SK-N-SH treated with all-trans-retinoic acid at 6 μM for 48 hours (cell line): Measurements from ENCODE around the gene HDAC11.

Experiments used
- ATAC-seq: fragments of 200-7000 bp; cut with Tn5 transposase; 3 replicates; pipeline ENCODE4 v1.9.1; 2020; ENCODE audit warnings: mild to moderate bottlenecking, moderate library complexity
- ARNTL ChIP-seq: fragments of 450-650 bp; formaldehyde crosslinking; IDR thresholded peaks from 2 replicates; pipeline ENCODE4 v1.5.0; 2020; ENCODE audit warnings: low read depth, mild to moderate bottlenecking, moderate library complexity, borderline replicate concordance
- CSDC2 ChIP-seq: fragments of 250-450 bp; sonication (Bioruptor Pico); IDR thresholded peaks from 2 replicates; pipeline ENCODE4 v1.5.0; 2020; ENCODE audit warnings: mild to moderate bottlenecking, moderate library complexity
- ESRRG ChIP-seq: fragments of 250-450 bp; sonication (Bioruptor Pico); IDR thresholded peaks from 2 replicates; pipeline ENCODE4 v1.6.1; 2021; ENCODE audit warnings: mild to moderate bottlenecking
- GLIS3 ChIP-seq: fragments of 250-450 bp; sonication (Bioruptor Pico); IDR thresholded peaks from 2 replicates; pipeline ENCODE4 v1.5.0; 2020; ENCODE audit warnings: mild to moderate bottlenecking, moderate library complexity
- OSR1 ChIP-seq: fragments of 250-450 bp; sonication (Bioruptor Pico); IDR thresholded peaks from 2 replicates; pipeline ENCODE4 v1.8.0; 2022; ENCODE audit warnings: moderate library complexity, mild to moderate bottlenecking, inconsistent platforms
- PPARA ChIP-seq: fragments of 250-450 bp; sonication (Bioruptor Pico); IDR thresholded peaks from 2 replicates; pipeline ENCODE4 v1.5.0; 2020; ENCODE audit warnings: mild to moderate bottlenecking, borderline replicate concordance
- RARB ChIP-seq: fragments of 250-450 bp; sonication (Bioruptor Pico); IDR thresholded peaks from 2 replicates; pipeline ENCODE4 v1.8.0; 2021; ENCODE audit warnings: mild to moderate bottlenecking, moderate library complexity
- TCF4 ChIP-seq: fragments of 250-450 bp; sonication (Bioruptor Pico); IDR thresholded peaks from 2 replicates; pipeline ENCODE4 v1.8.0; 2021; ENCODE audit warnings: mild to moderate bottlenecking, moderate library complexity, borderline replicate concordance
- TOX ChIP-seq: fragments of 250-450 bp; sonication (Bioruptor Pico); IDR thresholded peaks from 2 replicates; pipeline ENCODE4 v1.8.0; 2021; ENCODE audit warnings: mild to moderate bottlenecking, moderate library complexity, borderline replicate concordance
- ZC3H10 ChIP-seq: fragments of 250-450 bp; sonication (Bioruptor Pico); IDR thresholded peaks from 2 replicates; pipeline ENCODE4 v1.5.1; 2021; ENCODE audit warnings: mild to moderate bottlenecking, moderate library complexity
- TF ChIP-seq, protein P1 (sequence below): fragments of 250-450 bp; sonication (Bioruptor Pico); IDR thresholded peaks from 2 replicates; pipeline ENCODE4 v1.8.0; 2021; ENCODE audit warnings: low read depth, mild to moderate bottlenecking, moderate library complexity, borderline replicate concordance
- TF ChIP-seq, protein P2 (sequence below): fragments of 250-450 bp; sonication (Bioruptor Pico); IDR thresholded peaks from 2 replicates; pipeline ENCODE4 v1.8.0; 2020; ENCODE audit warnings: mild to moderate bottlenecking, moderate library complexity, borderline replicate concordance
- TF ChIP-seq, protein P3 (sequence below): fragments of 250-450 bp; sonication (Bioruptor Pico); IDR thresholded peaks from 2 replicates; pipeline ENCODE4 v1.5.1; 2021; ENCODE audit warnings: mild to moderate bottlenecking, moderate library complexity
- TF ChIP-seq, protein P4 (sequence below): fragments of 250-450 bp; sonication (Bioruptor Pico); IDR thresholded peaks from 2 replicates; pipeline ENCODE4 v1.5.0; 2020; ENCODE audit warnings: mild to moderate bottlenecking, moderate library complexity
- TF ChIP-seq, protein P5 (sequence below): fragments of 250-450 bp; sonication (Bioruptor Pico); IDR thresholded peaks from 2 replicates; pipeline ENCODE4 v1.5.1; 2020; ENCODE audit warnings: low read depth, mild to moderate bottlenecking, moderate library complexity

The HDAC11 gene

DNA sequence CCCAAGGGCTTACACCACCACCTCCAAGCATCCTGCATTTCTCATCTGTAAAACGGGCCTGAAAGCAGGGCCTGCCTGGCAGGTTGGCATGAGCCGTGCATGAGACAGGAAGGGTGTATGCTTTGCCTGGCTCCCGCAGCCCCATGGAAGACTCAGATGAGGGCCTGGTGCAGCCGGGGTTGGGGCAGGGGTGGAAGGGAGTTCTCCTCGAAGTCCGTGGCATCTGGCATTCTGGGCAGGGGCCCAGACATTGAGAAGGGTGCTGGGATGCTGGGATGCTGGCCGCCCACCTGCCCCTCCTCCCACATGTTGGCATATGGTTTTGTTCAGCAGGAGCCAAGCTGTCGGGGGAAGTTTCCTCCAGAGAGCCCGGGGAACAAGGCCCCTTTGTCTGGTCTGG is 55.8 kb downstream of the HDAC11 start:
- peak; percentile 29; the same call in 1 of the 3 replicates for ATAC-seq
- TF ChIP-seq TCF4 (peak; percentile 57; the same call in 1 of the 2 replicates), OSR1 (CRISPR knock-in tag) (no peak)

DNA sequence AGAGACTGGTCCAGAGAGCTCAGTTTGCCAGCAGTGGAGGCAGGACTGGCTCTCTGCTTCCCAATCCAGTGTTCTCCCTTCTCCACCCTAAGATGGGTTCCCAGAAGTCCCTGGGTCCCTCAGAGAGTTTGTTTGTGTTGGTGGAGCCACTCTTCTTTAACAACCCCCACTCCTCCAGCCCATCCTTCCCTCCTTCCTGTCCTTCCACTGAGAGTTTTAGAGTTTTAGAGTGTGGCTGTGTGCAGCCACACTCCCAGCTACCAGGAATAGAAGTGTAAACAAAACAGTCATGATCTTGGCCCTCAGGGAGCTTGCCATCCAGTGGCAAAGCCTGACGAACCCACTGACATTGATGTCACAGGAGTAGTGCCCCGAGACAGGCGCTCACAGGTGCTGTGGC is 56.3 kb downstream of the HDAC11 start:
- ATAC-seq: no peak
- TF ChIP-seq TOX (CRISPR knock-in tag) (no peak), CSDC2 (CRISPR knock-in tag) (no peak), GLIS3 (no peak)
- TF ChIP-seq, protein P1, sequence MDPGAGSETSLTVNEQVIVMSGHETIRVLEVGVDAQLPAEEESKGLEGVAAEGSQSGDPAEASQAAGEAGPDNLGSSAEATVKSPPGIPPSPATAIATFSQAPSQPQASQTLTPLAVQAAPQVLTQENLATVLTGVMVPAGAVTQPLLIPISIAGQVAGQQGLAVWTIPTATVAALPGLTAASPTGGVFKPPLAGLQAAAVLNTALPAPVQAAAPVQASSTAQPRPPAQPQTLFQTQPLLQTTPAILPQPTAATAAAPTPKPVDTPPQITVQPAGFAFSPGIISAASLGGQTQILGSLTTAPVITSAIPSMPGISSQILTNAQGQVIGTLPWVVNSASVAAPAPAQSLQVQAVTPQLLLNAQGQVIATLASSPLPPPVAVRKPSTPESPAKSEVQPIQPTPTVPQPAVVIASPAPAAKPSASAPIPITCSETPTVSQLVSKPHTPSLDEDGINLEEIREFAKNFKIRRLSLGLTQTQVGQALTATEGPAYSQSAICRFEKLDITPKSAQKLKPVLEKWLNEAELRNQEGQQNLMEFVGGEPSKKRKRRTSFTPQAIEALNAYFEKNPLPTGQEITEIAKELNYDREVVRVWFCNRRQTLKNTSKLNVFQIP: no peak
- TF ChIP-seq, protein P2, sequence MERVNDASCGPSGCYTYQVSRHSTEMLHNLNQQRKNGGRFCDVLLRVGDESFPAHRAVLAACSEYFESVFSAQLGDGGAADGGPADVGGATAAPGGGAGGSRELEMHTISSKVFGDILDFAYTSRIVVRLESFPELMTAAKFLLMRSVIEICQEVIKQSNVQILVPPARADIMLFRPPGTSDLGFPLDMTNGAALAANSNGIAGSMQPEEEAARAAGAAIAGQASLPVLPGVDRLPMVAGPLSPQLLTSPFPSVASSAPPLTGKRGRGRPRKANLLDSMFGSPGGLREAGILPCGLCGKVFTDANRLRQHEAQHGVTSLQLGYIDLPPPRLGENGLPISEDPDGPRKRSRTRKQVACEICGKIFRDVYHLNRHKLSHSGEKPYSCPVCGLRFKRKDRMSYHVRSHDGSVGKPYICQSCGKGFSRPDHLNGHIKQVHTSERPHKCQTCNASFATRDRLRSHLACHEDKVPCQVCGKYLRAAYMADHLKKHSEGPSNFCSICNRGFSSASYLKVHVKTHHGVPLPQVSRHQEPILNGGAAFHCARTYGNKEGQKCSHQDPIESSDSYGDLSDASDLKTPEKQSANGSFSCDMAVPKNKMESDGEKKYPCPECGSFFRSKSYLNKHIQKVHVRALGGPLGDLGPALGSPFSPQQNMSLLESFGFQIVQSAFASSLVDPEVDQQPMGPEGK: no peak
- TF ChIP-seq, protein P3, sequence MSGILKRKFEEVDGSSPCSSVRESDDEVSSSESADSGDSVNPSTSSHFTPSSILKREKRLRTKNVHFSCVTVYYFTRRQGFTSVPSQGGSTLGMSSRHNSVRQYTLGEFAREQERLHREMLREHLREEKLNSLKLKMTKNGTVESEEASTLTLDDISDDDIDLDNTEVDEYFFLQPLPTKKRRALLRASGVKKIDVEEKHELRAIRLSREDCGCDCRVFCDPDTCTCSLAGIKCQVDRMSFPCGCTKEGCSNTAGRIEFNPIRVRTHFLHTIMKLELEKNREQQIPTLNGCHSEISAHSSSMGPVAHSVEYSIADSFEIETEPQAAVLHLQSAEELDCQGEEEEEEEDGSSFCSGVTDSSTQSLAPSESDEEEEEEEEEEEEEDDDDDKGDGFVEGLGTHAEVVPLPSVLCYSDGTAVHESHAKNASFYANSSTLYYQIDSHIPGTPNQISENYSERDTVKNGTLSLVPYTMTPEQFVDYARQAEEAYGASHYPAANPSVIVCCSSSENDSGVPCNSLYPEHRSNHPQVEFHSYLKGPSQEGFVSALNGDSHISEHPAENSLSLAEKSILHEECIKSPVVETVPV (CRISPR knock-in tag): no peak

DNA sequence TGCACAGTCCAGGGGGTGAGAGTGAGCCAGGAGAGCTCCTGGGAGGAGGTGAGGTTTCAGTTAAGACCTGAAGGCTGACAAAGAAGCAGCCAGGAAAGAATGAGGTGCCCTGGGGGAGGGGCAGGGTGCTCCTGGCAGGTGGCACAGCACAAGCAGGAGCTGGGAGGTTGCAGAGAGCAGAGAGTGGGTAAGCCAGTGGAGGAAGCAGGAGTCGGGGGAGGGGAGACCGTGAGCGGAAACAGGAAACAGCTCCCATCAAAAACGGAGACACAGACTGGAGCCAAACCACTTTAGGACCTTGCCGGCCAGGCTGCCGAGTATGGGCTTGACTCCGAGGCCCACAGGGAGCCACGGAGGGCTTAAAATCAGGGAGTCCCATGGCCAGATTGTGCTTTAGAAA is 56.7 kb downstream of the HDAC11 start:
- TF ChIP-seq ZC3H10 (no peak), ESRRG (CRISPR knock-in tag) (no peak), GLIS3 (no peak), PPARA (CRISPR knock-in tag) (no peak)
- TF ChIP-seq, protein P4, sequence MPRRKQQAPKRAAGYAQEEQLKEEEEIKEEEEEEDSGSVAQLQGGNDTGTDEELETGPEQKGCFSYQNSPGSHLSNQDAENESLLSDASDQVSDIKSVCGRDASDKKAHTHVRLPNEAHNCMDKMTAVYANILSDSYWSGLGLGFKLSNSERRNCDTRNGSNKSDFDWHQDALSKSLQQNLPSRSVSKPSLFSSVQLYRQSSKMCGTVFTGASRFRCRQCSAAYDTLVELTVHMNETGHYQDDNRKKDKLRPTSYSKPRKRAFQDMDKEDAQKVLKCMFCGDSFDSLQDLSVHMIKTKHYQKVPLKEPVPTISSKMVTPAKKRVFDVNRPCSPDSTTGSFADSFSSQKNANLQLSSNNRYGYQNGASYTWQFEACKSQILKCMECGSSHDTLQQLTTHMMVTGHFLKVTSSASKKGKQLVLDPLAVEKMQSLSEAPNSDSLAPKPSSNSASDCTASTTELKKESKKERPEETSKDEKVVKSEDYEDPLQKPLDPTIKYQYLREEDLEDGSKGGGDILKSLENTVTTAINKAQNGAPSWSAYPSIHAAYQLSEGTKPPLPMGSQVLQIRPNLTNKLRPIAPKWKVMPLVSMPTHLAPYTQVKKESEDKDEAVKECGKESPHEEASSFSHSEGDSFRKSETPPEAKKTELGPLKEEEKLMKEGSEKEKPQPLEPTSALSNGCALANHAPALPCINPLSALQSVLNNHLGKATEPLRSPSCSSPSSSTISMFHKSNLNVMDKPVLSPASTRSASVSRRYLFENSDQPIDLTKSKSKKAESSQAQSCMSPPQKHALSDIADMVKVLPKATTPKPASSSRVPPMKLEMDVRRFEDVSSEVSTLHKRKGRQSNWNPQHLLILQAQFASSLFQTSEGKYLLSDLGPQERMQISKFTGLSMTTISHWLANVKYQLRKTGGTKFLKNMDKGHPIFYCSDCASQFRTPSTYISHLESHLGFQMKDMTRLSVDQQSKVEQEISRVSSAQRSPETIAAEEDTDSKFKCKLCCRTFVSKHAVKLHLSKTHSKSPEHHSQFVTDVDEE (CRISPR knock-in tag): no peak
- TF ChIP-seq, protein P5, sequence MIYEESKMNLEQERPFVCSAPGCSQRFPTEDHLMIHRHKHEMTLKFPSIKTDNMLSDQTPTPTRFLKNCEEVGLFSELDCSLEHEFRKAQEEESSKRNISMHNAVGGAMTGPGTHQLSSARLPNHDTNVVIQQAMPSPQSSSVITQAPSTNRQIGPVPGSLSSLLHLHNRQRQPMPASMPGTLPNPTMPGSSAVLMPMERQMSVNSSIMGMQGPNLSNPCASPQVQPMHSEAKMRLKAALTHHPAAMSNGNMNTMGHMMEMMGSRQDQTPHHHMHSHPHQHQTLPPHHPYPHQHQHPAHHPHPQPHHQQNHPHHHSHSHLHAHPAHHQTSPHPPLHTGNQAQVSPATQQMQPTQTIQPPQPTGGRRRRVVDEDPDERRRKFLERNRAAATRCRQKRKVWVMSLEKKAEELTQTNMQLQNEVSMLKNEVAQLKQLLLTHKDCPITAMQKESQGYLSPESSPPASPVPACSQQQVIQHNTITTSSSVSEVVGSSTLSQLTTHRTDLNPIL (CRISPR knock-in tag): no peak
- ATAC-seq: no peak

DNA sequence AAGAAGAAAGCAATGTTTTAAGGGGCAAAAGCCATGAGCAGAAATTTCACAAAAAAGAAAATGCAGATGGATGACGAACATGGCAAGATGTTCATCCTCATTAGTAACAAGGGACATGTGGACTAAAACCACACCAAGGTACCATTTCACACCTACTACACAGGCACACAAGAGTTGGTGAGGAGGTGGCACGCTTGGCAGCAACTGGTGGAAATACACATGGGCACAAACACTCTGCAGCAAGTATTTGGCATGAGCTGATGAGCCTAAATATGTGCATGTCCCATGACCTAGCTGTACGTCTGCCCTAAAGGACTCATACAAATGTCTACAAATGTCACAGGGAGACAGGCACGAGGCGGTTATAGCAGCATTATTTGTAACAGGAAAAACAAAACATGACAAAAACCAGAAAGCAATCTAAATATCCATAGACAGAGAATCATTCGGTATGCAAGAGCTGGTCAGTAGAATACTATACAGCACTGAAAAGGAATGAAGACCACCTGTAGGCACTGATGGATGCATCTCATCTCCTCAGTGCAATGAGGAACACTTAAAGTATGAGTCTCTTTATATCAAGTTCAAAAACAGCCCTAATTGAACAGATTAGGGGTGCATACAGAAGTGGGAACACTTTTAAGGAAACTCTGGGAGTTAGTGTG is 57.3 kb downstream of the HDAC11 start:
- TF ChIP-seq, protein P5 (CRISPR knock-in tag): no peak
- TF ChIP-seq RARB (CRISPR knock-in tag) (no peak), ARNTL (CRISPR knock-in tag) (no peak)
- no peak for ATAC-seq

DNA sequence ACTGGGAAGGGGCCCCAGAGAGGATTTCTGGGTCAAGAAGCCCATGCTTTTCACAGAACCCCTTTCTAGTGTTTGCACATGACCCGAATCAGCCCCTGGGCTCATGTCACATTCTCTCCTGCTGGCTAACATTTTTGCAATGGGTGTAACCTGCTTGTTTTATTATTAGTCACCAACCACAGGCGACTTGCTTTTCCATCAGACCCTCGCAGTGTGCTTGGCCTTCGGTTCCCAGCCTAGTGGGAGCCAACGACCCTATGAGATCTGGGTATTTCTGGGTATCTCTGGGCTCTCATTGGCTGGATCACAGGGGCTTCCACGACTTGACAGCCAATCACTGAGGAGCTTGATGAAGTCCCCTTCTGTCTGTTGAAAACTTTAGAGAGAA is 57.8 kb downstream of the HDAC11 start:
- peak; percentile 35; the same call in 2 of the 3 replicates for ATAC-seq
- TF ChIP-seq, protein P5 (CRISPR knock-in tag): no peak
